Right atrium auricular region (tissue), 2 donors: ENCODE measurements around the gene ABHD17C. TPM values are rescaled to one million over a fixed set of nuclear protein-coding genes. Genes with fewer than 3 reads are reported as not detected.

Experiments
- DNase-seq: peaks from one replicate; pipeline ENCODE4 v3.0.0-alpha.2; 2019; ENCODE audit warnings: low spot score
- H3K27ac ChIP-seq, 2 donors: fragments of 200-600 bp; sonication (generic); 1 replicate in 1 of 2; 2 replicates in 1 of 2; pipeline ENCODE4 v1.5.1; 2016 to 2019
- H3K27me3 ChIP-seq, 2 donors: fragments of 200-600 bp; sonication (generic); one replicate each; pipeline versions ENCODE4 v1.5.1 to v1.6.0; 2017 to 2019
- H3K36me3 ChIP-seq: fragments of 200-600 bp; sonication (generic); one replicate; pipeline ENCODE4 v1.5.1; 2016
- H3K4me1 ChIP-seq, 2 donors: fragments of 200-600 bp; sonication (generic); one replicate each; pipeline versions ENCODE4 v1.5.1 to v1.6.0; 2017 to 2019
- H3K4me3 ChIP-seq, 2 donors: fragments of 200-600 bp; sonication (generic); 1 replicate in 1 of 2; 2 replicates in 1 of 2; pipeline ENCODE4 v1.5.1; 2017 to 2019; ENCODE audit warnings: mild to moderate bottlenecking in 1 of 2, moderate library complexity in 1 of 2
- H3K9me3 ChIP-seq, 2 donors: fragments of 200-600 bp; sonication (generic); one replicate each; pipeline ENCODE4 v1.5.1; 2019
- total RNA-seq, 2 donors: library from RNA; depleted of rRNA; stranded (reverse); fragments of >200 nt; gene quantifications; one replicate each; pipeline ENCODE4 v1.1.0, GENCODE V29; 2016
- TF ChIP-seq, protein P1 (sequence below), 2 donors: fragments of 200-600 bp; sonication (generic); IDR thresholded peaks; one replicate each; pipeline ENCODE4 v1.5.1; 2019; ENCODE audit warnings: antibody characterized with exemption in 2 of 2

ABHD17C gene
- total RNA-seq, 2 donors from 2014 or later: 1.0 to 1.7 TPM

DNA sequence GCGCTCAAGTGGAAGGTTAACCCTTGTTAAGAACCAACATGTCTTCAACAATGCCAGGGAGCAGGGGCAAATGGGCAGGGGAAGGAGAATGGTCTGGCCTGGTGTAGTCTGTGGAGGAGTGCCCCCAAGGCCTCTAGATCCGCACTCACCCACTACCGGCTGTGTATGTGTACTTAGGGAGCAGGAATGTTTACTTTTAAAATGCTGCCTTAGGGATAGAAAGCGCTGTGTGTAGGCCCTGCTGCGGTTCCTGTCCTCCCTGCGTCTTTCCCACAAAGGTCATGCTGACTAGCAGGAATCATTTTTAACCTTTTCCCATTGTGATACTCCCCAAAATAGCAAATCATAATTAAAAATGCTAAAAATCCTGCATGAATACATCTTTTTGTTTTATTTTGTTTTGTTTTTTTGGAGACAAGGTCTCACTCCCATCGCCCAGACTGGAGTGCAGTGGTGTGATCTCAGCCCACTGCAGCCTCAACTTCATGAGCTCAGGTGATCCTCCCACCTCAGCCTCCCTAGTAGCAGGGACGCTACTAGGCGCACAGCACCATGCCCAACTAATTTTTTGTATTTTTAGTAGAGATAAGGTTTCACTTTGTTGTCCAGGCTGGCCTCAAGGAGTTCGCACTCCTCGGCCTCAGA, 48.2 kb downstream of the ABHD17C start:
- Histone ChIP-seq H3K4me3 (no peak overlapping the region), H3K36me3 (no peaks in the 10 kb centered on the region), H3K4me1 (no peaks in the 10 kb centered on the region), H3K27me3 (no peaks in the 10 kb centered on the region), H3K27ac (no peak overlapping the region), H3K9me3 (no peaks in the 10 kb centered on the region)
- TF ChIP-seq, protein P1, sequence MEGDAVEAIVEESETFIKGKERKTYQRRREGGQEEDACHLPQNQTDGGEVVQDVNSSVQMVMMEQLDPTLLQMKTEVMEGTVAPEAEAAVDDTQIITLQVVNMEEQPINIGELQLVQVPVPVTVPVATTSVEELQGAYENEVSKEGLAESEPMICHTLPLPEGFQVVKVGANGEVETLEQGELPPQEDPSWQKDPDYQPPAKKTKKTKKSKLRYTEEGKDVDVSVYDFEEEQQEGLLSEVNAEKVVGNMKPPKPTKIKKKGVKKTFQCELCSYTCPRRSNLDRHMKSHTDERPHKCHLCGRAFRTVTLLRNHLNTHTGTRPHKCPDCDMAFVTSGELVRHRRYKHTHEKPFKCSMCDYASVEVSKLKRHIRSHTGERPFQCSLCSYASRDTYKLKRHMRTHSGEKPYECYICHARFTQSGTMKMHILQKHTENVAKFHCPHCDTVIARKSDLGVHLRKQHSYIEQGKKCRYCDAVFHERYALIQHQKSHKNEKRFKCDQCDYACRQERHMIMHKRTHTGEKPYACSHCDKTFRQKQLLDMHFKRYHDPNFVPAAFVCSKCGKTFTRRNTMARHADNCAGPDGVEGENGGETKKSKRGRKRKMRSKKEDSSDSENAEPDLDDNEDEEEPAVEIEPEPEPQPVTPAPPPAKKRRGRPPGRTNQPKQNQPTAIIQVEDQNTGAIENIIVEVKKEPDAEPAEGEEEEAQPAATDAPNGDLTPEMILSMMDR (IDR thresholded peaks at IDR 0.05): no peak
- no peak for DNase-seq

DNA sequence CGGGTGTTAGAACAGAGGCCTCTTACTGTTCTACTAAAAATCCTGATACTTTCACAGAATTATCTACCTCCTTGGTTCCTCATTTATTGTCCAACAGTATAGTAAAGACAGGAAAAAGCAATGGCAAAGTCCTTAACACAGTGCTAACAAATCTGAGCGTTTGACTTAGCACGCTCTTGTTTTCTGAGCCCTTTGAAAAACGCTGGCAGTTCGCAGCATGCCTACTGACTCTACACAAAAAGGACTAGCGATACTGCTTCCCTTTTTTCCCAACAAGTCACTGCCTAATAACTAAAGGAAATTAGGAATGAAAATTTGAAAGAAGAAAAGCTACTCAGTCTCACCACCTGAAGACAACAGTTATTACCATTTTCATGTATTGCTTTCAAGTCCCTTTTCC, 49.3 kb downstream of the ABHD17C start:
- Histone ChIP-seq H3K4me1 (no peaks in the 10 kb centered on the region), H3K36me3 (no peaks in the 10 kb centered on the region), H3K9me3 (no peaks in the 10 kb centered on the region), H3K27me3 (no peaks in the 10 kb centered on the region), H3K27ac (no peak overlapping the region), H3K4me3 (no peak overlapping the region)
- TF ChIP-seq, protein P1 (IDR thresholded peaks at IDR 0.05): no peak
- no peak for DNase-seq

DNA sequence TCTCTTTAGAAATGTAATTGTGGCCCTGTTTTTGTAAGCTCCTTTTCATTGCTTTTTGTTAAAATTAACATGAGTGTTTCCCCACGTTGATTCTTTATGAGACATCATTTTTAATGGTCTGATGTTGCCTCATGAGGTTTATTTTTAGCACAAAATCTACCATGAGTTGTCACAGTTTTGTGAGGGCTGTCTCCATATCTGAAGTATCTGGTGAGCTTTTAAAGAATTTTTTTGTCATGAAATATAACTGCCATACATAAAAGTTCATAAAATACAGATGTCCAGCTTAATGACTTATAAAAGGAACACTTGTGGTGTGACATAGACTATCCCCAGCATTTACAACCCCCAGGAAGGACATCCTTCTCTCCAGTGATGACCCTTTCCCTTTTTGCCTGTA, 49.7 kb downstream of the ABHD17C start:
- Histone ChIP-seq H3K4me1 (no peaks in the 10 kb centered on the region), H3K27me3 (no peaks in the 10 kb centered on the region), H3K9me3 (no peaks in the 10 kb centered on the region), H3K4me3 (no peak overlapping the region), H3K27ac (no peak overlapping the region), H3K36me3 (no peaks in the 10 kb centered on the region)
- TF ChIP-seq, protein P1 (IDR thresholded peaks at IDR 0.05): no peak
- no peak for DNase-seq

DNA sequence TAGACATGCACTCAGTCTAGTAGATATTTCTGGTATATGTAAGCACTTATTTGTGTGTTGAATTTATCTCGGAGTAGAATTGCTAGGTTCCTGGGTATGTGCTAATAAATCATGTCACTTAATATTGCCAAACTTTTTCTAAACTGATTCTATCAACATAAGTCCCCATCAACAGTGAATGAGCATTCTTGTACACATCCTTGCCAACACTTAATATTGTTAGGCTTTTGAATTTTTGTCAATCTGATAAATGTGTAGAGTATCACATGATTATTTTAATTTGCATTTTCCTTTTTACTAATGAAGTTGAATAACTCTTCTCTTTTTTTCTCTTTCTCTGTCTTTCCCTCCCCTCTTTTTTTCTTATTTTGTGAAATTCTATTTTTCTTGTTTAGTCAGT, 50.8 kb downstream of the ABHD17C start:
- no peak overlapping the region for H3K4me3 ChIP-seq
- TF ChIP-seq, protein P1 (IDR thresholded peaks at IDR 0.05): no peak
- H3K9me3 ChIP-seq: no peaks in the 10 kb centered on the region
- H3K27ac ChIP-seq: no peak overlapping the region
- DNase-seq: no peak
- no peaks in the 10 kb centered on the region for H3K36me3 ChIP-seq
- no peaks in the 10 kb centered on the region for H3K4me1 ChIP-seq
- no peaks in the 10 kb centered on the region for H3K27me3 ChIP-seq

DNA sequence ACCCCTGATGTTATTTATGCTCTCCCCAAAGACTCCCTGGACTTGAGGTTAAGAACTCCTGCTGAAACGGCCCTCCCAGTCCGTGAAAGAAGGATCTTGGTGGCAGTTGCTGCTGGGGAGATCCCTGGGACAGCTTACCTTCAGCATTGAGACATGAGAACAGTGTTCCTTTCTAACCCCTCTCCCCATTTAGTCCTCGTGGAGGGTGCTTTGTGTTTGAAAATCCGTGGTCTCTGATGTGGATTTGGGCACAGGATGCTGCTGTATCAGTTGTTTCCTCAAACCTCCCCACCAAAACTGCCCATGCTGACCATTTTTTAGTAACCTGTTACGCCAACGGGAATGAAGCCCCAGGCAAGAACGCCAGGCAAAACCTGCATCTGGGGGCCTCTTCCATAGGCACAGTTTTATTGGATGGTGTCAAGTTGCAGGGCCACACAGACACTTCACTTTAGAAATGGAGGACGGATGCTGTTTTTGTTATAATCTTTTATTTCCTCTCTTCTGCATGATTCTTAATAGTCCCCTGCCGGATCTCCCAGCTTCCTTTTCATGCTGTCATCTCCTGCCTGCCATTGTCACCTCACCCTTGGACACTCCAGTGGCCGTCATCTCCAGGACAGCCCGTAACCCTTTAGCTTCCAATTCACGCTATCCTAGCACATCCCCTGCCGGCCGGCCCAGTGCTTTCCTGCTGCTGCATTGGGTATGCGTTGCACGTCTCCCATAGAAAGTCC, 52.4 kb downstream of the ABHD17C start:
- TF ChIP-seq, protein P1 (IDR thresholded peaks at IDR 0.05): no peak
- H3K36me3 ChIP-seq: no peaks in the 10 kb centered on the region
- no peak overlapping the region for H3K4me3 ChIP-seq
- H3K27me3 ChIP-seq: no peaks in the 10 kb centered on the region
- no peaks in the 10 kb centered on the region for H3K4me1 ChIP-seq
- no peak overlapping the region for H3K27ac ChIP-seq
- DNase-seq: no peak
- no peaks in the 10 kb centered on the region for H3K9me3 ChIP-seq
